Fibroblast of the aortic adventitia (primary cell): Measurements from ENCODE around the gene FBXO30. TPM values are rescaled to one million over a fixed set of nuclear protein-coding genes. Genes with fewer than 3 reads are reported as not detected.

Experiments
- DNase-seq: peaks from one replicate; pipeline ENCODE4 v3.0.0-alpha.2; 2010; ENCODE audit warnings: low read depth
- H3K4me3 ChIP-seq: 2 replicates; pipeline ENCODE4 v1.5.1; 2011; ENCODE audit warnings: low read depth, mild to moderate bottlenecking, control low read depth, low read length, moderate library complexity
- CTCF ChIP-seq: IDR thresholded peaks from 2 replicates; pipeline ENCODE4 v1.5.1; 2011; ENCODE audit warnings: mild to moderate bottlenecking, low read length, control low read depth, inconsistent platforms; ENCODE audit not compliant: insufficient read depth
- total RNA-seq: library from RNA; depleted of rRNA; stranded (reverse); fragments of >200 nt; gene quantifications from 2 replicates; pipeline ENCODE4 v1.2.3, GENCODE V29; 2012; ENCODE audit warnings: low replicate concordance

The FBXO30 gene
- 14.0 and 15.9 TPM in 2 replicates for total RNA-seq

GRCh38 chr6:145814501-145815308, at the start of gene FBXO30:
Gene FBXO30, minus strand, starts transcription at chr6:145814795. Its CDS starts 8,390 bp downstream, at chr6:145806405.
- peak; percentile 25 for TF ChIP-seq CTCF
- peak; percentile 80 for DNase-seq

GRCh38 chr6:145863988-145864616, 49.5 kb upstream of the FBXO30 start:
- no peak for TF ChIP-seq CTCF
- DNase-seq, result no peak

More at GRCh38 chr6:145814501-145815308, at the start of gene FBXO30:
- H3K4me3 ChIP-seq, result peak within 1 kb of the TSS; percentile 86

GRCh38 chr6:145863366-145863765, 48.8 kb upstream of the FBXO30 start:
- DNase-seq, result no peak
- no peak overlapping the region for H3K4me3 ChIP-seq
- TF ChIP-seq CTCF, result no peak

More at GRCh38 chr6:145863988-145864616, 49.5 kb upstream of the FBXO30 start:
- H3K4me3 ChIP-seq, result no peak overlapping the region

GRCh38 chr6:145860562-145860961, 46.0 kb upstream of the FBXO30 start:
- TF ChIP-seq CTCF, result no peak

GRCh38 chr6:145850671-145851070, 36.1 kb upstream of the FBXO30 start:
- DNase-seq, result peak; percentile 54
- H3K4me3 ChIP-seq, result no peak overlapping the region
- no peak for TF ChIP-seq CTCF

More at GRCh38 chr6:145860562-145860961, 46.0 kb upstream of the FBXO30 start:
- DNase-seq, result no peak
- H3K4me3 ChIP-seq, result no peak overlapping the region

GRCh38 chr6:145848541-145848940, 33.9 kb upstream of the FBXO30 start:
- TF ChIP-seq CTCF, result no peak
- no peak for DNase-seq
- H3K4me3 ChIP-seq, result no peak overlapping the region
